Activated CD8-positive, alpha-beta T cell treated with anti-CD3 and anti-CD28 coated beads for 36 hours (primary cell): ENCODE data around the gene DCC. TPM values are rescaled to one million over a fixed set of nuclear protein-coding genes. Genes with fewer than 3 reads are reported as not detected.

Source experiments
- ATAC-seq: fragments of 200-7000 bp; cut with Tn5 transposase; one replicate; pipeline ENCODE4 v1.10.0; 2021; ENCODE audit warnings: mild to moderate bottlenecking, moderate library complexity
- CTCF ChIA-PET: fragments of 350-600 bp; sonication (Branson Sonifier 250); formaldehyde crosslinking; loops from one replicate; lab custom pipeline; 2021; ENCODE audit warnings: antibody characterized with exemption; lab: Charles Lee
- POLR2A ChIA-PET: fragments of 350-600 bp; sonication (Branson Sonifier 250); formaldehyde crosslinking; loops from one replicate; lab custom pipeline; 2021; ENCODE audit warnings: antibody characterized with exemption; lab: Charles Lee
- DNase-seq: peaks from one replicate; pipeline ENCODE4 v3.0.0-alpha.2; 2020
- H3K27ac Mint-ChIP-seq: one replicate; pipeline ENCODE4 v1.8.0; 2021; ENCODE audit warnings: mild to moderate bottlenecking, mixed read lengths
- H3K27me3 Mint-ChIP-seq: one replicate; pipeline ENCODE4 v1.8.0; 2021; ENCODE audit warnings: mixed read lengths
- H3K36me3 Mint-ChIP-seq: one replicate; pipeline ENCODE4 v1.8.0; 2021; ENCODE audit warnings: low read depth, mixed read lengths
- H3K4me1 Mint-ChIP-seq: one replicate; pipeline ENCODE4 v1.8.0; 2021; ENCODE audit warnings: low read depth, mixed read lengths
- H3K4me3 Mint-ChIP-seq: one replicate; pipeline ENCODE4 v1.8.0; 2021; ENCODE audit warnings: mild to moderate bottlenecking, moderate library complexity, mixed read lengths
- H3K9me3 Mint-ChIP-seq: one replicate; pipeline ENCODE4 v1.8.0; 2021; ENCODE audit warnings: mixed read lengths
- intact Hi-C: fragments of 100-400 bp; cut with micrococcal nuclease; formaldehyde crosslinking; loops from one replicate; pipeline ENCODE4 v1.10.0; 2022
- total RNA-seq, 2 experiments: library from RNA; stranded (reverse); gene quantifications; one replicate each; pipeline ENCODE4 v1.2.3, GENCODE V29; 2021
- TF ChIP-seq, protein P1 (sequence below): fragments of 200-600 bp; IDR thresholded peaks from one replicate; pipeline ENCODE4 v1.8.0; 2022; ENCODE audit warnings: antibody characterized with exemption, mild to moderate bottlenecking

Gene DCC
- total RNA-seq, 2 experiments from 2014 or later, result not detected

DNA sequence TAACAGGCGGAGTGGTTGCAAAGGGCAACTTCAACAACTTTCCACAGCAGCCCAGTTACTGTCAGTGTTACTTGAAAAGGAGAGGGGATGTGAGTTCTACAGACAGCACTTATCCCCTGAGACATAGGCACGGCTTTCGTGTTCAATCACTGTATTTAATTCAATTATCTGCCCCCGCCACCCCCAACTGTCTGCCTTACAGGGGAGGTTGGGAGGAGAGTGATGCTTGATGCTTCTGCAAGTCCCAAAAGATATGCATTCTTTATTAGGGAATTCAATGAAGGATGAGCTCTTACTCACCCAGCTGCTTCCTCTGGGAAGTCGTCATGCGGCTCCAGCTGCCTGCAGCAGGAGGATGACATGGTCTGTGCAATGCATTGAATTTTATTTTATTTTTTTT lies 639.9 kb downstream of the DCC start:
- Mint-ChIP-seq H3K9me3 (peaks cover 1% of the 10 kb centered on the region), H3K27me3 (no peaks in the 10 kb centered on the region), H3K4me3 (no peak overlapping the region), H3K4me1 (no peaks in the 10 kb centered on the region), H3K27ac (no peak overlapping the region), H3K36me3 (no peaks in the 10 kb centered on the region)
- ChIA-PET CTCF (no interaction called here), POLR2A (no interaction called here)
- ATAC-seq (no peak), DNase-seq (no peak)
- intact Hi-C loops, result no loop called here
- TF ChIP-seq, protein P1, sequence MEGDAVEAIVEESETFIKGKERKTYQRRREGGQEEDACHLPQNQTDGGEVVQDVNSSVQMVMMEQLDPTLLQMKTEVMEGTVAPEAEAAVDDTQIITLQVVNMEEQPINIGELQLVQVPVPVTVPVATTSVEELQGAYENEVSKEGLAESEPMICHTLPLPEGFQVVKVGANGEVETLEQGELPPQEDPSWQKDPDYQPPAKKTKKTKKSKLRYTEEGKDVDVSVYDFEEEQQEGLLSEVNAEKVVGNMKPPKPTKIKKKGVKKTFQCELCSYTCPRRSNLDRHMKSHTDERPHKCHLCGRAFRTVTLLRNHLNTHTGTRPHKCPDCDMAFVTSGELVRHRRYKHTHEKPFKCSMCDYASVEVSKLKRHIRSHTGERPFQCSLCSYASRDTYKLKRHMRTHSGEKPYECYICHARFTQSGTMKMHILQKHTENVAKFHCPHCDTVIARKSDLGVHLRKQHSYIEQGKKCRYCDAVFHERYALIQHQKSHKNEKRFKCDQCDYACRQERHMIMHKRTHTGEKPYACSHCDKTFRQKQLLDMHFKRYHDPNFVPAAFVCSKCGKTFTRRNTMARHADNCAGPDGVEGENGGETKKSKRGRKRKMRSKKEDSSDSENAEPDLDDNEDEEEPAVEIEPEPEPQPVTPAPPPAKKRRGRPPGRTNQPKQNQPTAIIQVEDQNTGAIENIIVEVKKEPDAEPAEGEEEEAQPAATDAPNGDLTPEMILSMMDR, result no peak

DNA sequence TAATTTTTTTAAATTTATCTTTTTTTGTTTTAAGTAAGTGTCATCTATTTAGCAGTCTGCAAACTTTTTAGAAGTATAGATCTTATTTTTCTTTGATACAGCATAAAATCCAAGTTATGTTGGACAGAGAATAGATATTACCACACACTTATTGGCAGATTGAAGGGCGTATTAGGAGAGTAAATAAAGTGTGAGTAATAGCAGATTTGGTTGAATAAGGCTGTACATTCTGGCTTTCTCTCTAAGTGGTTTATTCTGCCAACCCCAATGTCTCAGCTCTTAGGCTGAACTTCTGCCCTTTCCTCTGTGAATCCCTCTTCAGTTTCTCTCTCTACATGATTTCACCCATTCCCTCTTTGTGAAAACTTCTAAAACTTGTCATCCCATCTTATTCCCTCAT lies 651.2 kb downstream of the DCC start:
- Mint-ChIP-seq H3K27me3 (no peaks in the 10 kb centered on the region), H3K9me3 (peaks cover 1% of the 10 kb centered on the region), H3K4me1 (no peaks in the 10 kb centered on the region), H3K36me3 (no peaks in the 10 kb centered on the region), H3K4me3 (no peak overlapping the region), H3K27ac (no peak overlapping the region)
- TF ChIP-seq, protein P1, result no peak
- intact Hi-C loops, result no loop called here
- ChIA-PET POLR2A (no interaction called here), CTCF (no interaction called here)
- DNase-seq (no peak), ATAC-seq (no peak)

- no peaks in the 10 kb centered on the region for H3K27me3 Mint-ChIP-seq
These were observed 652.0 kb downstream of the DCC start for GRCh38 chr18:52992041-52992440.

DNA sequence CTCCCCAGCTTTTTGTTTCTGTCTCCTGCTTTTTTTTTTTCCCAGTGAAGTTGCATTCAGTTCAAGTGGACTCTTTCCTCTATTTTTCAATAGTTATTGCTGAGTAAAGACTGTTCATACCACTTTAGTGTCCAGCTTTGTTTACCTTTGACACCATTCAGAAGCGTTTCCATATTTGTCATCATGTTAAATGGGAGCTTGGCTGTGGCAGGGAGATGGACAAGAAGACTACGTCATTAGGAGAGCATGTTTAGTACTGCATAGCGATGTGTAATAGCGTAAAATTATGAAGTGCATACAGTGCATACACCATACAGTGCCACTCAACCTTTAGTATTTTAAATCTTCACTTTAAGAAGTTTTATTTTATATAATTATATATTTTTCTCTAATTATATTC lies 655.9 kb downstream of the DCC start:
- POLR2A ChIA-PET, result no interaction called here
- intact Hi-C loops, result no loop called here
- no peak for DNase-seq
- Mint-ChIP-seq H3K36me3 (no peaks in the 10 kb centered on the region), H3K27me3 (no peaks in the 10 kb centered on the region), H3K27ac (no peak overlapping the region), H3K4me1 (no peaks in the 10 kb centered on the region), H3K4me3 (no peak overlapping the region), H3K9me3 (no peaks in the 10 kb centered on the region)
- TF ChIP-seq, protein P1, result no peak
- CTCF ChIA-PET, result no interaction called here
- ATAC-seq, result no peak

More at GRCh38 chr18:52992041-52992440, 652.0 kb downstream of the DCC start:
- H3K27ac Mint-ChIP-seq, result no peak overlapping the region
- H3K4me3 Mint-ChIP-seq, result no peak overlapping the region
- TF ChIP-seq, protein P1, result no peak
- no peaks in the 10 kb centered on the region for H3K4me1 Mint-ChIP-seq
- POLR2A ChIA-PET, result no interaction called here
- peaks cover 1% of the 10 kb centered on the region for H3K9me3 Mint-ChIP-seq
- no peak for ATAC-seq
- intact Hi-C loops, result no loop called here
- H3K36me3 Mint-ChIP-seq, result no peaks in the 10 kb centered on the region
- CTCF ChIA-PET, result no interaction called here
- DNase-seq, result no peak

DNA sequence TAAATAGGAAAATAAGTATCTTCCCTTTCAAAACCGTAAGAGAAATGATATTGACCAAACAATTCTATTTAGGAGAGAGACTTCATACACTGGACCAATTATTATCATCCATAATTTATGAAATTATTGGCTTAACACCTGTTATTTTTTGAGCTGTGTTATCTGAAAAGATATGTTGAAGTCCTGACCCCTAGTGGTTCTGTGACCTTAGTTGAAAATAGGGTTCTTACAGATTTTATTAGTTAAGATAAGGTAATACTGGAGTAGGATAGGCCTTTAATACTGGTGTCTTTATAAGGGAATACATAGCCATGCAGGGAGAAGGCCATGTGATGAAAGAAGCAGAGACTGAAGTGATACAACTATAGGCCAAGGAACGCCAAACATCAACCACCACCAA lies 659.6 kb downstream of the DCC start:
- CTCF ChIA-PET, result no interaction called here
- DNase-seq, result no peak
- H3K36me3 Mint-ChIP-seq, result no peaks in the 10 kb centered on the region
- H3K27ac Mint-ChIP-seq, result no peak overlapping the region
- H3K4me3 Mint-ChIP-seq, result no peak overlapping the region
- no peak for ATAC-seq
- no peaks in the 10 kb centered on the region for H3K4me1 Mint-ChIP-seq
- POLR2A ChIA-PET, result no interaction called here
- no peaks in the 10 kb centered on the region for H3K9me3 Mint-ChIP-seq
- intact Hi-C loops, result no loop called here
- TF ChIP-seq, protein P1, result no peak
- H3K27me3 Mint-ChIP-seq, result no peaks in the 10 kb centered on the region
